C4-2B (cell line): Measurements from ENCODE around the gene NDE1.

Experiments used
- CTCF ChIP-seq: fragments of 450-650 bp; conservative IDR thresholded peaks from 2 replicates; pipeline ENCODE4 v1.5.1; 2017; ENCODE audit warnings: mild to moderate bottlenecking
- ZFX ChIP-seq: fragments of 450-650 bp; IDR thresholded peaks from 2 replicates; pipeline ENCODE4 v1.6.1; 2017

DNA sequence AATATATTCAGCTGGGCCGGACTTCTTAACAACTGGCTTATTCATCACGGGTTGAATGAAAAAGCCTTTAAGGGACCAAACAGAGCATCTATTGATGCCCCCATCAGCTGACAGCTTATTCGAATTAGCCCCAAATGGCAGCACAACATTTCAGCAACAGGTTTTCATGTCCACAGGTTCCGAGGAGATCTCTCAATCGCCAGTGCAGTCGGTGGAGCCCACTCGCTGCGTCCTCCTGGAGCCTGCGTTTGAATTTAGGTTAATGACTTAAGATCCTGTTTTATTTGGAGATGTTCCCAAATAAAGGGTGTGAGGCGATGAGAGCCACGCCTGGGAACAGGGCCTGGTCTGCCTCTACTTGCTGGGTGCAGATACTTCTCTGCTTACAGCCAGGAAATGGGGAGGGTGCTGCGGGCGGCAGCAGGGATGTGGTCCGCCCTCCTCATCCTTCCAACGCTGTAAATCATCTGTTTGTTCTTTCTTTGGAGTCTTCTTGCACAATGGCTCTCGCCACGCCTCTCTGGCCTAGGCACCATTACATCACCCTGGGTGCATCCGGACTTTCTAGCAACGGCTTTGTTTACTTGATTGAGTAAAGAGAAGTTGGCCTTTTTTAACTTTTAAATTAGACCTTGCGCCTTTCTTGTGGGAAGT lies 22.6 kb downstream of the NDE1 start:
- TF ChIP-seq CTCF (no peak), ZFX (no peak)
